ENCODE data around the gene SMARCC2. TPM values are rescaled to one million over a fixed set of nuclear protein-coding genes. Genes with fewer than 3 reads are reported as not detected.

The SMARCC2 gene
- total and polyA plus RNA-seq, 9 of the 15 experiments (the other 6 are each of a cell fraction or from before 2014, with no cell fraction given), result 11.9 to 86.0 (median 36.6) TPM

- peak; percentile 70 to 79 (median 71) for TF ChIP-seq CTCF (IDR thresholded peaks at IDR 0.05 in 2 of 3, conservative IDR thresholded peaks at IDR 0.05 in 1 of 3; ENCODE audit: insufficient read depth in 2 of 3, low read depth in 1 of 3, low read length in 3 of 3)
- no peak for TF ChIP-seq FOXP4 (CRISPR knock-in tag; IDR thresholded peaks at IDR 0.05; ENCODE audit: borderline replicate concordance)
- no peak for TF ChIP-seq MTA2 (IDR thresholded peaks at IDR 0.05; ENCODE audit: low read depth)
- peak; percentile 70; the same call in 1 of the 2 replicates for TF ChIP-seq ZSCAN29 (IDR thresholded peaks at IDR 0.05)
- peak; percentile 58 to 70 for TF ChIP-seq NRF1 (conservative IDR thresholded peaks at IDR 0.05 in 1 of 2, IDR thresholded peaks at IDR 0.05 in 1 of 2)
- TF ChIP-seq MXD1 (CRISPR knock-in tag; IDR thresholded peaks at IDR 0.05; ENCODE audit: borderline replicate concordance, poor library complexity, severe bottlenecking), result no peak
- TF ChIP-seq ZNF311 (CRISPR knock-in tag; IDR thresholded peaks at IDR 0.05), result no peak
- TF ChIP-seq XRCC5 (IDR thresholded peaks at IDR 0.05; ENCODE audit: low read depth, low read length), result peak; percentile 74; the same call in 1 of the 2 replicates
- peak; percentile 99 for TF ChIP-seq POLR2AphosphoS5 (IDR thresholded peaks at IDR 0.05; ENCODE audit: control insufficient read depth, insufficient read depth, low read depth, low read length)
- TF ChIP-seq ZFPM2 (CRISPR knock-in tag; IDR thresholded peaks at IDR 0.05), result no peak
- TF ChIP-seq POLR2G (IDR thresholded peaks at IDR 0.05; ENCODE audit: low read depth, low read length), result peak; percentile 94
- peak; percentile 99 for TF ChIP-seq FIP1L1 (IDR thresholded peaks at IDR 0.05; ENCODE audit: low read depth, low read length, poor library complexity, severe bottlenecking)
- peak; percentile 80 to 87 for TF ChIP-seq FOXK2 (conservative IDR thresholded peaks at IDR 0.05 in 1 of 2, IDR thresholded peaks at IDR 0.05 in 1 of 2; ENCODE audit: low read depth in 2 of 2)
- TF ChIP-seq ZNF696 (CRISPR knock-in tag; conservative IDR thresholded peaks at IDR 0.05), result peak; percentile 54; the same call in 1 of the 2 replicates
- no peak for TF ChIP-seq SRSF3 (IDR thresholded peaks at IDR 0.05; ENCODE audit: insufficient read depth, low read length)
- TF ChIP-seq POU5F1 (IDR thresholded peaks at IDR 0.05; ENCODE audit: borderline replicate concordance, low read depth, low read length, partially characterized antibody), result peak; percentile 69
- no peak for TF ChIP-seq CHAMP1 (IDR thresholded peaks at IDR 0.05)
- TF ChIP-seq TEAD4 (IDR thresholded peaks at IDR 0.05; ENCODE audit: low read length), result peak; percentile 73
- no peak for TF ChIP-seq TEAD4 (CRISPR knock-in tag; IDR thresholded peaks at IDR 0.05; ENCODE audit: borderline replicate concordance)
- peak; percentile 89 for TF ChIP-seq HCFC1 (IDR thresholded peaks at IDR 0.05; ENCODE audit: low read depth, low read length)
Measured at GRCh38 chr12:56117778-56118687, 71.2 kb downstream of the SMARCC2 start, which contains the start of gene ZC3H10 (continued).

Measured in K562 (cell line).